ENCODE results near the gene PITX2.
A peak's percentile ranks its signal among the peaks of the same experiment; 100 is the strongest.

PITX2 gene

DNA sequence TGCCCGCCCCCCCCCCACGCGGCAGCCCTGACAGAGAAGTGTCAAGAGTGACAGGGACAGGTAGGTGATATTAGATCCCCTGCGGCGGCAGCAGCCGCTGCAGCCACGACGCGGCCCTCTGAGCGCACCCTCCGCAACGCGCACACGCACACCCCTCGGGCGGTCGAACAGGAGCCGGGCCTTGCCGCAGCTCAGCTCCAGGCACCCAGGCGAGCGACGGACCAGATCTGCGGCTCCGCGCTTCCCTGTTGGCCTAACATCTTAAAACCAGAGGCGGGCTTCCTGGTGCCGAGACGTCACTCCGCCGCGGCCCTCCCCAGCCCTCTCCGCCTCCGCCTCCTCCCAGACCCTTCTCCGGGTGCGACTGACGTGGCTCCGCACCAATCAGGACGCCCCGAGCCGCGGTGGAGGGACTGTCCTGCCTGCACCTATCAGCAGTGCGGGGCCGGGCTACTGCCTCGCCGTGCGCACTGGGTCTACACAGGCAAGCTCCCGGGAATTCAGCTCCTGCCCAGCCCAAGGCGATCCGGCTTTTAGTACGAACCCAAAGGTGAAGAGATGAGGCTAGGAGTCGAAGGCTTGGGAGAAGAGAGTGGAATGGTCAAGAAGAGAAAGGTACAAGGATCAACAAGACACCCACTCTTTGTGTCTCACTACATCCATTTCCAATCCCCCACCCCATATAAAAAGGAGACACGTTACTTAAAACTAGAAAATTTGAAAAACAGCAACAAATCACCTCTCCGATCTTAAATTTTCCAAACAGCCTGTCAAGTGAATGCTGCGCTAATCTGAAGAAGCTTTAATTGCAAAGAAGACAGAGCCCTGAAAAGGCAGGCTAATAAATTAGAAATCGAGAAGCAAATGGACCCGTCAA is at the start of gene PITX2:
TSS of gene PITX2 (minus strand) at position 237 of the 877 bp plus-strand sequence. CDS start 617 bp downstream, outside the sequence.
- FAIRE-seq (peak; percentile 82), DNase-seq (ENCODE audit: low spot score) (peak; percentile 97)

DNA sequence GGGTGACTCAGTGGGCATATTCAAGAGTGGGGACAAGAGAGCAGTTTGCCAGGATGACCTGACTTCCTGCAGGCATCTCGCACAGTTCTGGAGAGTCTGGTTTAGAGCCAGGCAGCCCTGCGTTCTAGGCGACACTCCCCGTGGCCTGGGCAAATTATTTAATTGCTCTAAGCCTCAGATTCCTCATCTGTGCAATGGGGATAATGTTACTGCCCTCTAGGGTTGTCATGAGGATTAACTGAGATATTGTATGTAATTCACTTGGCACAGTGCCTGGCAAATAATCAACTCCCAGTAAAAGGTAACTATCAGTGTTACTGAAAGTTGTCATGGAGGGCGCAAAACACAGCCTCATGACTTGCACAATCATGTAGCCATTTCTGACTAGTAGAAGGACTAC is 48.8 kb upstream of the PITX2 start:
- FAIRE-seq: no peak
- DNase-seq (ENCODE audit: low spot score): no peak

DNA sequence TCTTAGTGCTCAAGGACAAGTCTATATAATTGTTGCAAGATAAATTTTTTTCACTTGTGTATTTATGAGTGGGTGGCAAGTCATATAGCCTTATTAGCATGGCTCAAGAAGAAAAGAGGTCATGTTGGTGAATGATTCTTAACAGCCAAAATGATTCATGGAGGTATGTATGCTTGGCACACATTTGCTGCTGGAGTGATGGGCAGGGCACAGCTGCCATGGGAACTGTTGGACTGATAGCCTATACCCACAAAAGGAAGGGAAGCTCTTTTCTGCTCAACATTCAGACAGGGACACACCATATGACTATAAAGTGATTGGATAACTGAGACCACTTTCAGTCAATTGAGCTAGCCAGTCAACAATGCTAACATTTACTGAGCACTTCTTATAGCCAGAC is 46.8 kb upstream of the PITX2 start:
- FAIRE-seq (no peak), DNase-seq (ENCODE audit: low spot score) (no peak)

DNA sequence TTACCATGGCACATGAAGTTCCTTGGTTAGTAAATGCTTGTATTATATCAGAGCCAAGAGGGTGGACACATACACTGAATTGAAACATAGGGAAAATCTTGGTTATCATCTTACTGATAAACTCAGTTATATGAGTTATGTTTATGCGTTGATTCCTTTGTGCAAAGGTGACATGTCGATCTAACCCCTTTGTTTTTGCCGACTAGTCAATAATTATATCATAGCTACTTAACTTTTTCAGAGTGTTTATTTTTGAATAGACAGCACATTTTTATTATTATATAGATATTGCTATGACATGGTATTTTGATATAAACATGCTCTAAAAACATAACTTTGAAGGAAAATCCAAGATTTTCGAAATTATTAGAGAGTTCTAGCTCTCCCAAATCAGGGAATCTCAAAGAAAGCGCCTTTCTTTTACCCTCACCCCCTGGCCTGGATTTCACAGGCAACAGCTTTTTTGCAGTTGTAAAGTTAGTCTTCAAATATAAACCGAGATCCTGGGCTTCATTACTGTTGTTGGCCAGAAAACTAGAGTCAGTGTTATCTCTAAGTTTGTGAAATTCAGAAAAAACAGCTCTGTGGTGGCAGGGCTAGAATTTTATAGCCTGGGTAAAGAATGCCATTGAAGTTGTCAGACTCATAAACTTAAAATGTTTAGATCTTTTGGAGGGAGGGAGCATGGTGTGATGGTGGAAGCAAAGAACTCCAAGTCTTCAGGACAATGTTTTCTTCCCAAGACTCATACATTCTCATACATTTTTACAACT is 45.8 kb upstream of the PITX2 start:
- FAIRE-seq: no peak
- DNase-seq (ENCODE audit: low spot score): no peak

DNA sequence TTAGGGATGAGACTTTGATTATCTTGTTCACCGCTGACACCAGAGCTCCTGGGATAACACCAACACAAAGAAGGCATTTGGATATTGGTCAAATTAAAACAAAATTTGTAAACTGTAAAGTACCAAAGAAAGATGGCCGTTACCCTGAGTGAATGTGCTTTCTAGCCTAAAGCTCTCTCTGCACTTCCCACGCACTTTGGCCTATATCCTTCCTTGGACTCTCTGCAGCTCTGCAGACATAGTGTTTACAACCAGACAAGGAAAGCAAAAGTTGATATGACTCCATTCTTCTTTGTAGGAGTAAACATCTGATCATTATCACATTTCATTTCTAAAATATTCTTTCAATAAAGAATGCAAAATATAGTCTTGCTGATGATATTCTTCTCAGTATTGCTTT is 44.8 kb upstream of the PITX2 start:
- DNase-seq (ENCODE audit: low spot score): no peak
- FAIRE-seq: no peak

DNA sequence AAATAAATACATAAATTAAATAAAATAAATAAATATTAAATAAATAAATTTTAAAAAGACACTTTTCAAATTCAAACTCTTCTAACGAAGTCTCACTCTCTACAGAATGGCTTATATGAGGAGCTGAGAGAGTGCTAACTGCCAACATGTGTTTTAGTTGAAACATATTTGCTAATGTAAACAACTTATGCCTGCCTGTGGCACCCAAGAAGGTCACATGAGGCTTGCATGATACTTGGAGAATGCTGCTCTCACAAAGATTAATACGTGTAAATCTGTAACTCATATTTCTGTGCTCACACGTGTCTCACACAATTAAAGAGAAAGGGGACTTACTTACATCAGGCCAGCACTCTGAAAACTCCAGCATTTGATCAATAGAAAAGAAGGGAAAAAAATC is 43.2 kb upstream of the PITX2 start:
- no peak for DNase-seq (ENCODE audit: low spot score)
- no peak for FAIRE-seq

DNA sequence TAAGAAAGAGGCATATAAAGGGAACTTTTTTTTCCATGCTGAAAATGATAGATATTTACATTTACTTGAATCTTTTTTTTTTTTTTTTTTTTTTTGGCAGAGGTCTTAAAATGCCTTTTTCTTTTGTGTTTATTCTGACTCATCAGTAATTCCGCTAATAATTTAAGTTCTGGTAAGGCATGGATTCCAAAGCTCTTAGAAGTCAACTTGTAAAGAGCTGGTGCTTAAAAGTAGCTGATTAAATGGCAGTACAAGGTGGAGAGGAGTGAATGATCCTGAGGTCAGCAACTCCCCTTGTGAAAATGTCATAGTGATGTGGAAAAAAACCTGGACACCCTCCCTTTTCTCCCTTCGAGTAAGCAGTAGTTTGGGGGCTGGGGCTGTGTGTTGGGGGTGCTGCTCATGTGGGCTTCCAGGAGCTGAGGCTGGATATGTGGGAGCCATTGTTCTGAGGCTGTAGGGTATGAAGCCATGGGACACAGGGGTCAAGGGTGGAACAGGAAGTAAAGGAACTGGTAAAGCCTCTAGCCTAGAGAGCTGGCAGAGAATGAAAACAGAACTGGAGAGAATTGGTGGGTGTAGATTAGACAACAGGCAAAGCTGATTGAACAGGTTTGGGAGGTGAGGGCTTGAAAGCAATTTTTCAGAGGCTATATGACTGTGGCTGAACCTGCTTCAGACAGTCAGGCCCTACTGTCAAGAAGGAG is 41.0 kb upstream of the PITX2 start:
- FAIRE-seq: no peak
- peak; percentile 46 for DNase-seq (ENCODE audit: low spot score)

DNA sequence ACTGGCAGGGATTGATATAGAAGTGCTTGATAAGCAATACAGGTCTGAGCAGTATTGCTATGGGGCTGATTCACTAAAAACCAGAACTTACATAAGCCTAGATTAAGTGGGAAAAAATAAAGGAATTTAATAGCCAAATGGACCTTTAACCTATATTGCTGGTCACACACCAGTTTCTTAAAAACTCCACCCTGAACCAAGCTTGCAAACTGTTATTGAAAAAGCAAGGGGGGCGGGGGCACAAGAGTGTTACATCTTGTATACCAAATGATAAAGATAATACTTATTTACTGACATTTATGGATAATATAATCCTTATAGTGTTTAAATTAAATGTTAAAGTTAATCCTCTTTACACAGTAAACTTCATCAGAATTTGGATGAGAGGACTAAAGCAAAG is 40.3 kb upstream of the PITX2 start:
- DNase-seq (ENCODE audit: low spot score): no peak
- no peak for FAIRE-seq

DNA sequence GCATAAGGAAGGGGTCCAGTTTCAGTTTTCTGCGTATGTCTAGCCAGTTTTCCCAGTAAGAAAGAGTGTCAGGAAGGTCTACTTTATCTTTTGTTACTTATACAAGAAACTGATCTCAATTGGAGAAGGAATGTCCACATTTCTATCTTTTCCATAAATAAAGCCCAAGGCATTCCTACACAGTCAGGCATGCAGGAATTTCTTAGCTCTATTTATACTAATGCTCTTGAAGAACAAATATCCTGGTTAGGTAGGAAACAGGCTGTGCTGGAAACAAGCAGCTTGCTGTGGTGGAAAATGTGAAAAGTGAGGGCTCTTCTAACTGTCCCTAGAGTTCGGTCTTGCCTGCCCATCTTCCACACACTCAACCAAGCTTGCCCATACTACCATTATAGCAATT is 37.9 kb upstream of the PITX2 start:
- DNase-seq (ENCODE audit: low spot score): no peak
- FAIRE-seq: no peak

DNA sequence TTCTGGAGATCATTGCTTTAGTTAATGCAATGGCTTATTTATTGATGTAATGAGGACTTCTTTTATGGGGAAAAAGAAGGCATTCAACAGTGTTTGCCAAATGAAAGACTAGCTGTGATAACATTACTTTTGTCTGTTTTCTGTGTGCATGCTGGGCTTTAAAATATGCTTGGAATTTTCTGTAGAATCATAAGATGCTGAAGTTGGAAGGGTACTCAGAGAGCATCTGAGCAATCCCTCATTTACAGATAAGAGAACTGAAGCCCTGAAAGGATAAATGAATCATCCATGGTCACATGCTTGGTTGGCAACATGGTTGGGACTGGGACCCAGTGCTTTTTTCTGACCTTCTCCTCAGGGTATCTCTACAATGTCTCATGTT is 31.4 kb upstream of the PITX2 start:
- DNase-seq (ENCODE audit: low spot score): no peak
- no peak for FAIRE-seq

DNA sequence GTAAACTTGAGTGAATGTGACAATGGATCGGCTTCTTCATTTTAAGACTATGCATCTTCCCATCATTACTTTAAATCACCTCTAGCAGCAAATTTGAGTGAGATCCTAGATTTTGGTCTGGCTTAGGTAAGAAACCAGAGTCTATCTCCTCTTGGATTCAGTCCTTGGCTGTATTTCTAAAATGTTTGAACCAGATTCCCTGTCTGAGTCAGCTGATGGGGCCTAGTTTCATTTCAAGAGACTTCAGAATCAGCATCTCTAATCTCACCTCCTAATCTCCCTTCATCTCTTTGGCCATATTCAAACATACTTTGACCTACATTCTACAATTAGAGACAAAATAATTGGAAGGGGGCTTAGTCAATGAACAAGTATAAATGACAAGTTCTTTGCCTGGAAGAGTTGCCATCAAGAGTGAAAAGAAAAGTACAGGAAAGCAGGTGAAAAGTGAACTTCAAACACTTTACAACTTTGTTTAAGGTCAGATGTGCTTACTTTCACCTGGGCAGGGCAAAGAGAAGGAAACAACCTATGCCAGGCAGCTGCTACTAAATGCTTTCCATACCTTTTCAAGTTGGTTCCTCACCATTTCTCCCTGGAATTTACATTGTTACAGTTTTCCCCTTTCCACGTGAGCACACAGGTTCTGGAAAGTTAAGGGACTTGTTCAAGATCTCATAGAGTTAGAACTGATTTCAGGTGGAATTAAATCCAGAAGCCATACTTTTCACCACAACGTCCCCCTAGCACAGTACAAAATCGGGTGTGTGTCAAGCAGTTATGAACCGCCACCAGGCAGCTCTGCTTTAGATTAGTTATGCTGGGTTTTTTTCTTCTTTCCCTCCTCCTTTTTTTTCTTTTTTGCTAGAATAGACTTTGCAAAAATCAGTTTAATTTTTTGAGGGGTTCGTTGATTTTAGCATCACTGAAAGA is 30.7 kb upstream of the PITX2 start:
- FAIRE-seq: no peak
- no peak for DNase-seq (ENCODE audit: low spot score)

DNA sequence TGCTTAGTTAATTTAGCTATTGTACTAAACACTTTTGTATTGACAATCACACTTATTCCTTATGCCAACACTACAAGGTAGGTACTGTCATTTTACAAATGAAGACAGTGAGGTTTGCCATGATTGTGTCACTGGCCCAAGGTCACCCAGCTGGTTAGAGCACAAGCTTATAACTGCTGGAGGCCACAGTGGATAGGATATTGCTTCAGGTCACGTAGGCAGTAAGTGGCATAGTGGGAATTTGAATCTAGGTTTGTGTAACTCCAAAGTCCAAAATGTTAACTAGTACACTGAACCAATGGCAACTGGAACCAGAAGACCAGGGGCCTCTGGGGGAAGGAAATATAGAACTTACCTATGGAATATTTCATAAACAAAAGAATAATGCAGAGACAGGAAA is 21.1 kb upstream of the PITX2 start:
- no peak for DNase-seq (ENCODE audit: low spot score)
- FAIRE-seq: no peak

DNA sequence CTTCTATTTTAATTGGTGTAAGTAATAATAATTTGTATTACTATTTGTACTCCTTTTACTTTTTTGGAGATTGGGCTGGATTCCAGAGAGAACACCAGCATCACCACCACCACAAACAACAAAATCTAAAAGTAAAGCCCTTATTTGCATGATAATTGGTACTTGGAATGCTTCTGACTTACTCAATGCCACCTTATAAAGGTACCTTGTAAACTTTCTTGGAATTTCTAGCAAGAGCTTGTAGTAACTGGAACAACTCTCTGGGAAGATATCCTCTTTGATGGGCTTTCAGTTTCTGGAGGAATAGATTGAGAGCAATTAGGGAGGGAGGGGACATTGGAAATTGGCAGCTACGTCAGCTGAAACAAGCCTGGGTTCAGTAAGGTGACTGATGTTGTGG is 20.2 kb upstream of the PITX2 start:
- FAIRE-seq (no peak), DNase-seq (ENCODE audit: low spot score) (no peak)

DNA sequence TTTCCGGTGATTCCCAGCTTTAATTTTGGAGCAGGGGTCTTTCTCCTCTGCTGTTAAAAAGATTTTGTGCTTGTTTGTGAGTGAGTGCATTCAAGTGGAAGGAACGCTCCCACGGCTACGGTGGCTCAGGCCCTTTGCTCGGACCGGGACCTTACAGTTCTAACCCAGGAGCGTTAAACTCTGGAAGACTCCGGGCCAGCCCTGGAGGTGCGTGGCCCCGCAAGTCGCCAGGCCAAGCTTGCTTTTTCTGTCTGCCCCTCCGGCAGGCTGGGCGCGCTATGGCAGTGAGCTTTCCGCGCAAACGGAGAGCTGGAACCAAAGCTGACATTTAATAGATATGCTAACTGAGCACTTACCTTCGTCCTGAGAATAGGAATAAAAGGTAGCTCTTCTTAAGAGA is 18.3 kb upstream of the PITX2 start:
- FAIRE-seq (no peak), DNase-seq (ENCODE audit: low spot score) (no peak)

DNA sequence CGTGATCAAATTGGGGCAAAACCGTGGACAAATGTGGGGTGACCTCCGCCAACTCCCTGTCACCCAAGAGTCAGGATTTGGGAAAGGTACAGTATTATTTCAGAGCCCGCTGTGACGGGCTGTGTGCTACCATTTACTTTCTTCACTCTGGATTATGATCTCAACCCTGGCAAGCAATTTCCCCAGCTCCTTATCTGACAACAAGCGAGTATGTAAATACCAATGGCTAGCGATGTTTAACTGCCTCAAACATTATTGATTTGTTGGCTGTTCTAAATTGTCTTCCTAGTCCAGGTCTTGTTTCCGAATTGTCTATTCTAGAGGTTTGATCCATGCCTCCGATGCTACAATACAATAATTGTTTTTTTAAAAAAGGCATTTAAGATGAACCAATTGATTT is 17.7 kb upstream of the PITX2 start:
- FAIRE-seq: no peak
- no peak for DNase-seq (ENCODE audit: low spot score)

DNA sequence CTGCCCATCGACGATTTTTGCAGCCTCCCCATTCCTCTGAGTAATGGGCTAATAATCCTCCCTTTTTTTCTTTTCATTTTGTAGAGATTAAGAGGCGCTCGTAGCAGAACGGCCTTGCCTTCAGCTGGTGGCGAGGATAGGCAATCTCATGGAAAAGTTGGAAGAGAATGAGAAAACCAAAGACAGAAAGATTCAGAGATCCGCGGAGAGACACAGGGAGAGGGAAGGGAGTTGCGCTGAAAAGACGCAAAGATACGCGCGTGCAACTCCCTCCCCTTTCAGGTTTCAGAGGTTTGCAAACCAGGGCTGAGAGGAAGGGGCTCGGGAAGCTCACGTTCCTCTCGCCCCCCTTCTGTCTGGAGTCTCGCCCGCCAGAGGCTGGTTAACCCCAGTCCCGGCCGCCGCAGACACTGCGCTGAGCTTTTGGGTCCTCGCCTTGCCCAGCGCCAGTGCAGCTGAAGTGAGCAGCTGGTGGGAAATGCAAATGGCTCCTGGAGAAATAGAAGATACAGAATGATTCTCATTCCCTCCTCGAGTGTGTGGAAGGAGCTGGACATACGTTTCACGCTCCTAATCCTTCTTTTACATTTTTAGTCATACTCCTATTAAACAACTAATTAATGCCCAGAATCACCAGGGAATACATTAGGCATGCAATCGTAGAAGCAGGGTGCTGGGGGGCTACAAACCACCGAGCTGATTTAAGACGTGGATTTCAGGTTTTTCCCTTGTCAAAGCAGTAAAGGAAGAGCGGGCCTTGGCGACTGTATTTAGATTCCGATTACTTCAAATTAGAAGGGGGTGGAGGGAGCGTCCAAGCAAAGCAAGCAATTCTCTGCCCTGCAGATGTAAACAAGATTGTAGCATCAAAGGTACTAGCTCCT is 16.6 kb upstream of the PITX2 start:
- FAIRE-seq (no peak), DNase-seq (ENCODE audit: low spot score) (no peak)

DNA sequence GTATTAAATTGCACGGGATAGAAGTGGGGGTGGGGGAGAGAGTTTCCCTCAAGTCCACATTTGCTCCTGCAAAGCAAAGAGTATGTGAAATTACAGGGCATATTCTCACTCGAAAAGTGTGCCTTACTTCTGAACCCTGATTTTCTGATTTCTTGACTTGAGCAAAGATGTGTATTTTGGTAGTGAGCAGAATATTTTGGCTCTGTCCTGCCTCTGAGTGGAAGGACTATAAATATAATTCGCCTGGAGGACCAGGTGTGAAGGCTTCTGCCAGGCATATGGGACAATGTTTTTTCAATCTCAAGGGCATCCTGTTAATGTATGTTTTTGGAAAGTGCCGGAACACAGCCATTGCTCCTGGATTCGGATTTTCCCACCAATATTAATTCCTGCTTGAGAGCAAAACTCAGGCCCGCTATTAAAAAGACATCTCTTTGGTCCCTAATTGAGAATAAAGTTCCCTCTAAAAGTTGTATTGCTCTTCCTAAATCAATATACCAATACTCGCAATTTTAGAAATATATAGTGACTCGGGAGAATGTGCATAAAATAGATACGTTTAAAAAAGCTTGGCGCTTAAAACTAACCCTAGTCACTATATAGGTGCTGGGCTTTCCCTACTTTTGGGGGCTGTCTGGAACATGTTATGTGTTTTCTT is 15.3 kb upstream of the PITX2 start:
- no peak for DNase-seq (ENCODE audit: low spot score)
- no peak for FAIRE-seq

DNA sequence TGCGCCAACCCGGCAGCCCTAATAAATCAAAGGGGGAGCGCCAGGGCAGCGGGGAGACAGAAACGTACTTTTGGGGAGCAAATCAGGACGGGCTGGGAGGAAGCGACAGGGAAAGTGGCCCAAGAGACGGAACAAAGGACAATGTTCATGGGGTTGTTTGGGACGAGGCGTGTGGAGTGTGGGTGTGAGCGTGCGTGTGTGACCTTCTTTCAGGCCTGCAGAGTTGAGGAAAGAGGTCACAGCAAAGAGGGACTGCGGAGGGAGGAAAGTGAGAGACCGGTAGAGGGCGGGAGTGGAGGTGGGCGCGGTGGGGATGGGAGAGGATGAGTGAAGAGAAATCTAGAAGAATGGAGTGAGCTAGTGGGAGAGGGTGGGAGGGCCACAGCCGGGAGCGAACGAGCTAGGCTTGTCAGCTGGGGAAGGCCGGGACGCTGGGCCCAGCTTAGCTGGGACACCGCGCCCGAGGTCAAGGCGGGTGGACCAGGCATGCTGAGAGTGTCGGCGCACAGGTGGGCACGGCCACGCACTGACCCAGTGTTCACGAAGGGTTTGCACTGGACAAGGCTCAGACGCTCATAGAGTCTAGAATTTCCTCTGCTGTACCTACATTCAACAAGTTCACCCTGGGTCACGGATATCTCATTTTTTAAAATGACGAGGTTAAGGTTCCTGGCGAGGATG is 14.7 kb upstream of the PITX2 start:
- DNase-seq (ENCODE audit: low spot score) (no peak), FAIRE-seq (peak; percentile 37)

Measured in urothelium cell line (cell line).